Activated CD4-positive, CD25-positive, alpha-beta regulatory T cell treated with anti-CD3 and anti-CD28 coated beads, Interleukin-2, amount 50 U/mL, for 72 hours (primary cell): ENCODE data around the gene DBN1.

Experiments
- DNase-seq: peaks from one replicate; pipeline ENCODE4 v3.0.0; 2021

The DBN1 gene

GRCh38 chr5:177472460-177473442 is 683 bp downstream of the DBN1 start:
- DNase-seq, result no peak

GRCh38 chr5:177471610-177472356 is 1.7 kb downstream of the DBN1 start:
- DNase-seq, result no peak

GRCh38 chr5:177470759-177471536 is 2.5 kb downstream of the DBN1 start:
- no peak for DNase-seq

GRCh38 chr5:177469750-177470525 is 3.5 kb downstream of the DBN1 start:
- DNase-seq, result no peak

GRCh38 chr5:177468685-177469628 is 4.5 kb downstream of the DBN1 start:
- DNase-seq, result no peak

- no peak for DNase-seq
Observed at GRCh38 chr5:177468329-177468684, 5.1 kb downstream of the DBN1 start.

- no peak for DNase-seq
Observed at GRCh38 chr5:177467436-177467835, 6.0 kb downstream of the DBN1 start.

GRCh38 chr5:177466861-177467260 is 6.6 kb downstream of the DBN1 start:
- DNase-seq, result no peak

GRCh38 chr5:177465044-177465443 is 8.4 kb downstream of the DBN1 start:
- DNase-seq, result no peak

GRCh38 chr5:177462021-177462670 is 11.3 kb downstream of the DBN1 start:
- DNase-seq, result no peak

GRCh38 chr5:177459819-177460628 is 13.4 kb downstream of the DBN1 start:
- DNase-seq, result no peak

- DNase-seq, result no peak
Observed at GRCh38 chr5:177459357-177459756, 14.1 kb downstream of the DBN1 start.

GRCh38 chr5:177458912-177459350 is 14.5 kb downstream of the DBN1 start:
- DNase-seq, result no peak

GRCh38 chr5:177457852-177458681 is 15.4 kb downstream of the DBN1 start:
- no peak for DNase-seq

GRCh38 chr5:177456976-177457851 is 16.2 kb downstream of the DBN1 start:
- DNase-seq, result no peak

GRCh38 chr5:177456591-177456964 is 16.9 kb downstream of the DBN1 start:
- no peak for DNase-seq
